ENCODE results near the gene NT5C2.
A peak's percentile ranks its signal among the peaks of the same experiment; 100 is the strongest.

NT5C2 gene

DNA sequence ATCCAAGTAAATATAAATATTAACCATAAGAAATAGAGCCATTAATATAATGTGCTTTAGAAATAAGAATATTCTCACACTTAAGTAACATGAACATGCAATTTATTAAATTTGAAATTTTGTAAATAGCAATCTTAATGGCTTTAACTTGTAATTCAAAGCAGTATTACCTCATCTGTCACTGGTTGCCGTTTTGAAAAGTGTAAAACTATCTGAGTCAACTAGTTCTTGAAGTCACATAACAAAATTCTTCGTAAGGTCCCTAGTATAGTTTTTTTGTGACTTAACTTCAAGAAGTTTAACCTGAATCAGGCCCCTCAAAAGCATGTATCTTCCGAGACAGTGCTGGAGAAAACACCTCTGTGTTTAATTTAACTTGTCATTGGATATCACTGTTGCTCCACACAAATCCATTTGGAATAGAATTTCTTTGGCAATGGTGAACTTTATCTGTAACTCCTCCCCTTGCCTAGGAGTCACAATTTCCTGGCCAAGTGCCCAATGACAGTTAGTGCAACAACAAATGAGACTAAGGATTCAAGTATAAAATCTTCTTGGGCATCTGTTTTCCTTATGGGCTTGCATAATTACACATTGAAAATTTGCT, 47.1 kb downstream of the NT5C2 start (continued):
- TF ChIP-seq, protein P1, sequence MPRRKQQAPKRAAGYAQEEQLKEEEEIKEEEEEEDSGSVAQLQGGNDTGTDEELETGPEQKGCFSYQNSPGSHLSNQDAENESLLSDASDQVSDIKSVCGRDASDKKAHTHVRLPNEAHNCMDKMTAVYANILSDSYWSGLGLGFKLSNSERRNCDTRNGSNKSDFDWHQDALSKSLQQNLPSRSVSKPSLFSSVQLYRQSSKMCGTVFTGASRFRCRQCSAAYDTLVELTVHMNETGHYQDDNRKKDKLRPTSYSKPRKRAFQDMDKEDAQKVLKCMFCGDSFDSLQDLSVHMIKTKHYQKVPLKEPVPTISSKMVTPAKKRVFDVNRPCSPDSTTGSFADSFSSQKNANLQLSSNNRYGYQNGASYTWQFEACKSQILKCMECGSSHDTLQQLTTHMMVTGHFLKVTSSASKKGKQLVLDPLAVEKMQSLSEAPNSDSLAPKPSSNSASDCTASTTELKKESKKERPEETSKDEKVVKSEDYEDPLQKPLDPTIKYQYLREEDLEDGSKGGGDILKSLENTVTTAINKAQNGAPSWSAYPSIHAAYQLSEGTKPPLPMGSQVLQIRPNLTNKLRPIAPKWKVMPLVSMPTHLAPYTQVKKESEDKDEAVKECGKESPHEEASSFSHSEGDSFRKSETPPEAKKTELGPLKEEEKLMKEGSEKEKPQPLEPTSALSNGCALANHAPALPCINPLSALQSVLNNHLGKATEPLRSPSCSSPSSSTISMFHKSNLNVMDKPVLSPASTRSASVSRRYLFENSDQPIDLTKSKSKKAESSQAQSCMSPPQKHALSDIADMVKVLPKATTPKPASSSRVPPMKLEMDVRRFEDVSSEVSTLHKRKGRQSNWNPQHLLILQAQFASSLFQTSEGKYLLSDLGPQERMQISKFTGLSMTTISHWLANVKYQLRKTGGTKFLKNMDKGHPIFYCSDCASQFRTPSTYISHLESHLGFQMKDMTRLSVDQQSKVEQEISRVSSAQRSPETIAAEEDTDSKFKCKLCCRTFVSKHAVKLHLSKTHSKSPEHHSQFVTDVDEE (CRISPR knock-in tag; IDR thresholded peaks at IDR 0.05) = no peak
- no peak for TF ChIP-seq BACH2 (CRISPR knock-in tag; IDR thresholded peaks at IDR 0.05; ENCODE audit: borderline replicate concordance)
- TF ChIP-seq ISL1 (CRISPR knock-in tag; IDR thresholded peaks at IDR 0.05) = no peak
- no peak for TF ChIP-seq GLIS3 (CRISPR knock-in tag; IDR thresholded peaks at IDR 0.05)

- ATAC-seq = peak; percentile 70
- TF ChIP-seq CREB5 (CRISPR knock-in tag; IDR thresholded peaks at IDR 0.05; ENCODE audit: low read depth) = no peak
- TF ChIP-seq BACH2 (CRISPR knock-in tag; IDR thresholded peaks at IDR 0.05; ENCODE audit: borderline replicate concordance) = no peak
- TF ChIP-seq TOX (CRISPR knock-in tag; IDR thresholded peaks at IDR 0.05; ENCODE audit: borderline replicate concordance) = no peak
- no peak for TF ChIP-seq CSDC2 (CRISPR knock-in tag; IDR thresholded peaks at IDR 0.05)
- TF ChIP-seq, protein P2, sequence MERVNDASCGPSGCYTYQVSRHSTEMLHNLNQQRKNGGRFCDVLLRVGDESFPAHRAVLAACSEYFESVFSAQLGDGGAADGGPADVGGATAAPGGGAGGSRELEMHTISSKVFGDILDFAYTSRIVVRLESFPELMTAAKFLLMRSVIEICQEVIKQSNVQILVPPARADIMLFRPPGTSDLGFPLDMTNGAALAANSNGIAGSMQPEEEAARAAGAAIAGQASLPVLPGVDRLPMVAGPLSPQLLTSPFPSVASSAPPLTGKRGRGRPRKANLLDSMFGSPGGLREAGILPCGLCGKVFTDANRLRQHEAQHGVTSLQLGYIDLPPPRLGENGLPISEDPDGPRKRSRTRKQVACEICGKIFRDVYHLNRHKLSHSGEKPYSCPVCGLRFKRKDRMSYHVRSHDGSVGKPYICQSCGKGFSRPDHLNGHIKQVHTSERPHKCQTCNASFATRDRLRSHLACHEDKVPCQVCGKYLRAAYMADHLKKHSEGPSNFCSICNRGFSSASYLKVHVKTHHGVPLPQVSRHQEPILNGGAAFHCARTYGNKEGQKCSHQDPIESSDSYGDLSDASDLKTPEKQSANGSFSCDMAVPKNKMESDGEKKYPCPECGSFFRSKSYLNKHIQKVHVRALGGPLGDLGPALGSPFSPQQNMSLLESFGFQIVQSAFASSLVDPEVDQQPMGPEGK (CRISPR knock-in tag; IDR thresholded peaks at IDR 0.05; ENCODE audit: borderline replicate concordance) = no peak
- no peak for TF ChIP-seq SNAI2 (CRISPR knock-in tag; IDR thresholded peaks at IDR 0.05)
- TF ChIP-seq ISL1 (CRISPR knock-in tag; IDR thresholded peaks at IDR 0.05) = no peak
- no peak for TF ChIP-seq TCF4 (CRISPR knock-in tag; IDR thresholded peaks at IDR 0.05; ENCODE audit: borderline replicate concordance)
- TF ChIP-seq OSR1 (CRISPR knock-in tag; IDR thresholded peaks at IDR 0.05) = no peak
- TF ChIP-seq PPARA (CRISPR knock-in tag; IDR thresholded peaks at IDR 0.05; ENCODE audit: borderline replicate concordance) = no peak
- TF ChIP-seq ARNTL (CRISPR knock-in tag; IDR thresholded peaks at IDR 0.05; ENCODE audit: borderline replicate concordance, low read depth) = no peak
- TF ChIP-seq POU6F1 (CRISPR knock-in tag; IDR thresholded peaks at IDR 0.05; ENCODE audit: borderline replicate concordance, low read depth) = no peak
- TF ChIP-seq ZC3H10 (CRISPR knock-in tag; IDR thresholded peaks at IDR 0.05) = no peak
- no peak for TF ChIP-seq GLIS3 (CRISPR knock-in tag; IDR thresholded peaks at IDR 0.05)
- TF ChIP-seq ZFP3 (CRISPR knock-in tag; IDR thresholded peaks at IDR 0.05) = no peak
- TF ChIP-seq ZNF70 (CRISPR knock-in tag; IDR thresholded peaks at IDR 0.05) = no peak
- TF ChIP-seq ZNF8 (CRISPR knock-in tag; IDR thresholded peaks at IDR 0.05) = no peak
- no peak for TF ChIP-seq CSRNP3 (CRISPR knock-in tag; IDR thresholded peaks at IDR 0.05)
- TF ChIP-seq, protein P1 (CRISPR knock-in tag; IDR thresholded peaks at IDR 0.05) = no peak
Measured at GRCh38 chr10:103145046-103145445, 48.0 kb downstream of the NT5C2 start.
